ENCODE results near the gene TXNRD1.
"Not testable (repeated sequence)": the region's sequence is repeated elsewhere in the genome, so short reads cannot be mapped to it uniquely, and the experiment has no call there.

Gene TXNRD1

GRCh38 chr12:104207416-104208205, 8.0 kb upstream of the TXNRD1 start:
- no peak overlapping the region for H3K4me3 ChIP-seq (ENCODE audit: low read length)
- DNase-seq (ENCODE audit: low read depth) = no peak
- TF ChIP-seq CTCF (IDR thresholded peaks at IDR 0.05; ENCODE audit: insufficient read depth, low read depth, low read length, missing control alignments) = no peak

GRCh38 chr12:104212516-104212915, 3.1 kb upstream of the TXNRD1 start:
- H3K4me3 ChIP-seq (ENCODE audit: low read length) = no peak overlapping the region
- no peak for DNase-seq (ENCODE audit: low read depth)
- no peak for TF ChIP-seq CTCF (IDR thresholded peaks at IDR 0.05; ENCODE audit: insufficient read depth, low read depth, low read length, missing control alignments)

- DNase-seq (ENCODE audit: low read depth) = no peak
- TF ChIP-seq CTCF (IDR thresholded peaks at IDR 0.05; ENCODE audit: insufficient read depth, low read depth, low read length, missing control alignments) = no peak
- no peak overlapping the region for H3K4me3 ChIP-seq (ENCODE audit: low read length)
These were observed 1.6 kb upstream of the TXNRD1 start for GRCh38 chr12:104213952-104214351.

GRCh38 chr12:104216521-104216924, 944 bp downstream of the TXNRD1 start:
- no peak for DNase-seq (ENCODE audit: low read depth)
- no peak for TF ChIP-seq CTCF (IDR thresholded peaks at IDR 0.05; ENCODE audit: insufficient read depth, low read depth, low read length, missing control alignments)
- no peak overlapping the region for H3K4me3 ChIP-seq (ENCODE audit: low read length)

GRCh38 chr12:104218506-104218905, 2.9 kb downstream of the TXNRD1 start:
- DNase-seq (ENCODE audit: low read depth); H3K4me3 ChIP-seq (ENCODE audit: low read length): not testable (repeated sequence)

GRCh38 chr12:104218935-104219334, 3.4 kb downstream of the TXNRD1 start:
- peak; percentile 78 for DNase-seq (ENCODE audit: low read depth)
- TF ChIP-seq CTCF (IDR thresholded peaks at IDR 0.05; ENCODE audit: insufficient read depth, low read depth, low read length, missing control alignments) = no peak
- no peak overlapping the region for H3K4me3 ChIP-seq (ENCODE audit: low read length)

GRCh38 chr12:104219361-104219892, 3.8 kb downstream of the TXNRD1 start:
- H3K4me3 ChIP-seq (ENCODE audit: low read length) = no peak overlapping the region
- no peak for TF ChIP-seq CTCF (IDR thresholded peaks at IDR 0.05; ENCODE audit: insufficient read depth, low read depth, low read length, missing control alignments)
- peak; percentile 94 for DNase-seq (ENCODE audit: low read depth)

Data from epithelial cell of esophagus (primary cell).